Glomerular visceral epithelial cell (primary cell): ENCODE measurements around the gene GALNT4.

ENCODE experiments used
- DNase-seq: peaks from one replicate; pipeline ENCODE4 v3.0.0-alpha.2; 2016; ENCODE audit errors: extremely low spot score

The GALNT4 gene

GRCh38 chr12:89524541-89525304 lies at the start of gene GALNT4:
Gene GALNT4 (minus strand): TSS chr12:89524796. CDS start chr12:89524549, 247 bp downstream.
- DNase-seq: peak; percentile 80

- no peak for DNase-seq
Observed at GRCh38 chr12:89573051-89573810, 48.6 kb upstream of the GALNT4 start.

GRCh38 chr12:89571491-89572195 lies 47.0 kb upstream of the GALNT4 start:
- DNase-seq: no peak

DNA sequence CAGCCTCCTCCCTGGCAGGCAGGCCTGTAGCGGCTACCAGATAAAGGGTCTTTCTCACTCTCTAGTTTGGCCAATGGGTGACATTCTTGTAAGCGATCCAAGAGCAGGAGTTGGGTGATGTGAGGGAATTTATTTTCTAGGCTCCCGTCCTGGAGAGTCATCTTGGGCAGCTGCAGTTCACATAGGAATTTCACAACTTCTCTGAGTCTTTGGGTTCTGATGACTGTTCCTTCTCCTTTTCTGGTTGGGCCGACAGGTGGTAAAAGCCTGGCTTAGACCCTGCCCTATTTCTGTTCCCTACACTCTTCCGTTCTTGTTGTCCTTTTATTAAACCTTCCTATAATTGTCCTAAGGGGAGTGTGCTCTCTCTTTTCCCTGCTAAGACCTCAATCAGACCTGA lies 43.9 kb upstream of the GALNT4 start:
- no peak for DNase-seq

DNA sequence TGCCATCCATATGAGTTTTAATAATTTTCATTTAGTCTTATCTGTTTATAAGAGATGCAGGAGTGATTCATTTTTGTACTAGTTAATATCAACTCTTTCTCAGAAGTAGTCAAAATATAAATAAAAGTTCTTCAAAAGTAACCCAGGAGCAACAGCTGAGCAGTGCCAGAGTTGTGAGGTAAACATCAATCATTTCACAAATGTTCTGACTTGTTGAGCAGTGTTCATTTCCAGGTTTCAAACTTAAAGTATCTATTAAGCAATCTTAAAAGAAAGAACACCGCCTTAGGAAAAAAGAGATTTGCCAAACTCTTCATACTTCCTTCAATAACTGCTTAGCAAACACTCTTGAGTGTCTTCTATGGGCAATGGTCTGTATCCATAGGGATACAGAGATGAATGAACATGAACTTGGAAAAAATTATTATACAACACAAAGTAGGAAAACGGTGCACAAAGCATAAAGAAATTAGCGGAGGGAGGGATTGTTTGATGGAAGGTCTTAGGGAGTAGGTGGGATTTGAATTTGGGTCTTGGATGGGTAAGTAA lies 43.2 kb upstream of the GALNT4 start:
- no peak for DNase-seq

DNA sequence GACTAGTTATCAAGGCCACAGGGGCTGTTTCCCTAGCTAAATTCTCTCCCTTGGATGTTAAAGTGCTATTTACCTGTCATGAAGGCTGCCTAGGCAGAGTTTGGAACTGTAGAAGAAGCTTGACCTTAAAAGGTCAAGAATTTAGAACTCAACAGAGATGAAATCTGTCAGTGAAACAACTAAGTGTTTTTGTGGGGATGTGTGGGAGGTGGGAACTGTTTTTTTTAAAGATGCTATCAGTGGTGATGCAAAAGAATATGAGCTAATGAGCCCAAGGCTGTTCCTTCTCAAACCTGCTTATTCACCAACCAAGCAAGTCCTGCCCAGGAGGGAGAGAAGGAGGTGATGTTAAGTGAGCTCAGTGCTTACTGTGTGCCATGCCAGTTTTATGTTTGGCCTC lies 42.0 kb upstream of the GALNT4 start:
- no peak for DNase-seq

- DNase-seq: no peak
Observed at GRCh38 chr12:89565002-89565401, 40.4 kb upstream of the GALNT4 start.

- DNase-seq: no peak
Observed at GRCh38 chr12:89559753-89560152, 35.2 kb upstream of the GALNT4 start.

DNA sequence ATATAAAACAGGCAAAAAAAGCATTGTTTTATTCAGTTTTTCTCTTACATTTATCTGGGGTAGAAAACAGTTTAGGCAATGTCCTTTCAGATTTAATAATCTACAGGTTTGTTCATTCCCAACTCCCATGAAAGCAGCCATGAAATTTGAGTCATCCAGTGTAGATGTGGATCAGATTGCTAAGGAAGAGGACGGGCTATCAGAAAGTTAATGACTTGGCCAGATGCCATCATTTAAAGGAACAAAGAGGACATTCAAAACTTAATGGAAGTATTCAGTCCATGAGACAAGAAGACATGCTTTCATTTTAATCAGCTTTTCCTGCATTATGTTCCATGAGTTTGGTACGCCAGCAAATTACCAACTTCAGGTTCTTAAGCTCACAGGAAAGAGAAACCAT lies 32.4 kb upstream of the GALNT4 start:
- DNase-seq: no peak

- no peak for DNase-seq
Observed at GRCh38 chr12:89552376-89552775, 27.8 kb upstream of the GALNT4 start.

- DNase-seq: no peak
Observed at GRCh38 chr12:89551747-89552146, 27.2 kb upstream of the GALNT4 start.

GRCh38 chr12:89547101-89547500 lies 22.5 kb upstream of the GALNT4 start:
- no peak for DNase-seq

GRCh38 chr12:89546151-89546550 lies 21.6 kb upstream of the GALNT4 start:
- no peak for DNase-seq

GRCh38 chr12:89544681-89545184 lies 20.1 kb upstream of the GALNT4 start:
- peak; percentile 89 for DNase-seq

DNA sequence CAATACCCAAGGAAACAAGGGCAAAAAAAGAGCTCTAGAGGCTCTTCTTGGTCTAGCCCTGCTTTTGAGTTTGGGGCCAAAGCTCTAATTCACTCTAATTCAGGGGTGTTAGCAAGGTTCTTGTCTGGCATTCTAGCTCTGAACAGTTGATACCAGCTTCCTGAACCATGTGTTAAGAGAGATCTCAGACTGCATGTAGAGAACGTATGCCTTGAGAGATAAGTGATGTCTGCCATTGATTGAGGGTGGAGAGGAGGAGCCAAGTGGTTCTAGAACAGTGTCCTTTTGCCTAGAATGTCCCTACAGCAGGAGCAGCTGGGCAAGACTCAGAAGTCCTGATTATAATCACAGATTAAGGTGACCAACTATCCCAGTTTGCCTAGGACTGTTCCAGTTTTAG lies 19.4 kb upstream of the GALNT4 start:
- DNase-seq: no peak

- DNase-seq: peak; percentile 73
Observed at GRCh38 chr12:89542912-89543592, 18.5 kb upstream of the GALNT4 start.

- DNase-seq: no peak
Observed at GRCh38 chr12:89542236-89542635, 17.6 kb upstream of the GALNT4 start.

GRCh38 chr12:89540586-89540985 lies 16.0 kb upstream of the GALNT4 start:
- DNase-seq: no peak

- no peak for DNase-seq
Observed at GRCh38 chr12:89539426-89540223, 15.0 kb upstream of the GALNT4 start.

GRCh38 chr12:89538897-89539296 lies 14.3 kb upstream of the GALNT4 start:
- DNase-seq: no peak

- DNase-seq: no peak
Observed at GRCh38 chr12:89537389-89537788, 12.8 kb upstream of the GALNT4 start.
